GM12891 (cell line): ENCODE results near the gene KRR1.

Source experiments
- POLR2A ChIP-seq: IDR thresholded peaks from 2 replicates; pipeline ENCODE4 v1.6.1; 2011; ENCODE audit warnings: low read depth, low read length, control low read depth
- POLR2AphosphoS5 ChIP-seq: IDR thresholded peaks from 2 replicates; pipeline ENCODE4 v1.6.1; 2011; ENCODE audit warnings: low read depth, low read length, control low read depth
- SPI1 ChIP-seq: IDR thresholded peaks from 2 replicates; pipeline ENCODE4 v1.6.1; 2011; ENCODE audit warnings: low read depth, low read length, control low read depth

DNA sequence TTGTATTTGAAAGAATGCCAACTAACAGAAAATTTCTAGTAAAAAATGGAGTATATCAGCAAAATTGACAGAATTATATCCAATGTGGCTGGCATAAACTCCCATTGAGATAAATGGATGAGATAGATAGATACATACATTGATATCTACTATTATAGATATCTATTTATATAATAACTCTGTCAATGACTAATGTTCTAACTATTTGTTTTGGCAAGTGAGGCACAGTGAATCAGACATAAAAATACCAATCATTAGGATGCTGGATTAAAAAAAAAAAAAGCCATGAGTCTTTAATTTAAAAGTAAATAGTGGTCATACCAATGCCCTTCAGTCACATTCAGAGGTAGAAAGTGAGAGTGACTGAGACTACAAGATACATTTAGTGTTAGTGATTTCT lies 64.6 kb downstream of the KRR1 start:
- TF ChIP-seq POLR2A, result no peak
- no peak for TF ChIP-seq POLR2AphosphoS5
- no peak for TF ChIP-seq SPI1
